Measurements from ENCODE around the gene FARS2.

FARS2 gene

DNA sequence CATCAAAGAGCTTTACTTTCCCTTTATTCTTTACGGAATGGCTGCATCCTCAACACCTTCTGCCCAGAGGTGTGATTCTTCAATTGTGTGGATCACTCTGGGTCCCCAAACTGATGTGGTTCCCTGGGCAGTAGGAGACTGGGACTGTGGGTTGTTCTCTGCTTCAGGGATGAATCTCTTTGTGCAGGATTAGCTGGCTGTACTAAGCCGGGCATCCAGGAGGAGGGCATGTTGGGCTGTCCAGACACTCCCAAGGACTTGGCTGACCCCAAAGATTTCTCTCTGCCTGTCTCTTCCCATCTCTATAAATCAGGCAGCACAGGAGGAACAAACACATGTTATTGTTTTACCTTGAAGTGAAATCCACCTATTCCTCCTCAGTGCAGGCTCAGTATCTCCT lies 15.3 kb downstream of the FARS2 start:
- no peak overlapping the region for H3K4me3 ChIP-seq (ENCODE audit: low read depth, low read length)
- TF ChIP-seq, protein P1, sequence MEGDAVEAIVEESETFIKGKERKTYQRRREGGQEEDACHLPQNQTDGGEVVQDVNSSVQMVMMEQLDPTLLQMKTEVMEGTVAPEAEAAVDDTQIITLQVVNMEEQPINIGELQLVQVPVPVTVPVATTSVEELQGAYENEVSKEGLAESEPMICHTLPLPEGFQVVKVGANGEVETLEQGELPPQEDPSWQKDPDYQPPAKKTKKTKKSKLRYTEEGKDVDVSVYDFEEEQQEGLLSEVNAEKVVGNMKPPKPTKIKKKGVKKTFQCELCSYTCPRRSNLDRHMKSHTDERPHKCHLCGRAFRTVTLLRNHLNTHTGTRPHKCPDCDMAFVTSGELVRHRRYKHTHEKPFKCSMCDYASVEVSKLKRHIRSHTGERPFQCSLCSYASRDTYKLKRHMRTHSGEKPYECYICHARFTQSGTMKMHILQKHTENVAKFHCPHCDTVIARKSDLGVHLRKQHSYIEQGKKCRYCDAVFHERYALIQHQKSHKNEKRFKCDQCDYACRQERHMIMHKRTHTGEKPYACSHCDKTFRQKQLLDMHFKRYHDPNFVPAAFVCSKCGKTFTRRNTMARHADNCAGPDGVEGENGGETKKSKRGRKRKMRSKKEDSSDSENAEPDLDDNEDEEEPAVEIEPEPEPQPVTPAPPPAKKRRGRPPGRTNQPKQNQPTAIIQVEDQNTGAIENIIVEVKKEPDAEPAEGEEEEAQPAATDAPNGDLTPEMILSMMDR (IDR thresholded peaks at IDR 0.05; ENCODE audit: low read depth, low read length): no peak

GRCh38 chr6:5277589-5277988 lies 16.3 kb downstream of the FARS2 start:
- no peak overlapping the region for H3K4me3 ChIP-seq (ENCODE audit: low read depth, low read length)
- TF ChIP-seq, protein P1 (IDR thresholded peaks at IDR 0.05; ENCODE audit: low read depth, low read length): no peak

DNA sequence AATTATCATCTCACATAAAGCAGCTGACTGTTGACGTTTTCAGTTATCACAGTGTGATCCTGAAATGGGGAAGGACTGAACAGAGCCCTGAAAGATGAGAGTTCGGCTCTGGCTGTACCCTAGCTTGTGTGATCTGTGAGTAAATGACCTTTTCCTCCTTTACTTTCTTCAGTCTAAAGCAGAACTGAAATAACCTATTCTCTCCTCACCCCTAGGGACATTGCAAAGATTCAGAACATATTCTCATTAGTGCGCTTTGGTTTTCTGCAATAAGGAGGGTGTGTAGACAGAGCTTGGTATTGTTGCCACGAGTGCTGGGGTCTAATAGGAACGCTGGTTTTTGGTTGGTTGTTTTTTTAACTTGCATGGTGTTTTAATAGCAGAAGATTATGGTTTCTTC lies 16.7 kb downstream of the FARS2 start:
- no peak overlapping the region for H3K4me3 ChIP-seq (ENCODE audit: low read depth, low read length)

DNA sequence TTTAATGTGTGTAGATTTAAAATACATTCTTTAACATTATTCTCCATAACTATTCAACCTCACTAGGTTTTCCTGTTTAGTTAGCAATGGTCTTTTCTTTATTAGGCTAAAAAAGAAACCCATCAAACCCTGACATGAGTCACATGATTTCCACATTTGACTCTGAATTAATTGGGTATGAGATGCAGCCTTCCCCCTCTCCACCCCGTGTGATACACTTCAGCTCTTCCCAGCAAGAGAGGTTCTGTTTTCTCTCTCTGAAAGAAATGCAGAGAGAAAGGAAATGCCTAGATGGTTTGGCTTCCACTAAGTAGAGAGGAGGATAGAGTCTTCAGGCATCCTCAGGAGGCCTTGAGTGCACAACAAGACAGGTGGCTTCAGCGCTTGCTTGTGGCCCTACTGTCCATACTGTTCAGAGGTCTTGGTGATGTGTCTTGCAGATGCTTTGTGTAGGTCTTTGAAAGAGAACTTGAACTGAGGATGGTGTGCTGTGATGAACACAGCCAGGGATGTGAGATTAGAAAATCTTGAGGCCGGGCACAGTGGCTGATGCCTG lies 17.3 kb downstream of the FARS2 start:
- TF ChIP-seq, protein P1 (IDR thresholded peaks at IDR 0.05; ENCODE audit: low read depth, low read length): no peak

More for the DNA sequence above, 16.7 kb downstream of the FARS2 start:
- TF ChIP-seq, protein P1 (IDR thresholded peaks at IDR 0.05; ENCODE audit: low read depth, low read length): no peak

DNA sequence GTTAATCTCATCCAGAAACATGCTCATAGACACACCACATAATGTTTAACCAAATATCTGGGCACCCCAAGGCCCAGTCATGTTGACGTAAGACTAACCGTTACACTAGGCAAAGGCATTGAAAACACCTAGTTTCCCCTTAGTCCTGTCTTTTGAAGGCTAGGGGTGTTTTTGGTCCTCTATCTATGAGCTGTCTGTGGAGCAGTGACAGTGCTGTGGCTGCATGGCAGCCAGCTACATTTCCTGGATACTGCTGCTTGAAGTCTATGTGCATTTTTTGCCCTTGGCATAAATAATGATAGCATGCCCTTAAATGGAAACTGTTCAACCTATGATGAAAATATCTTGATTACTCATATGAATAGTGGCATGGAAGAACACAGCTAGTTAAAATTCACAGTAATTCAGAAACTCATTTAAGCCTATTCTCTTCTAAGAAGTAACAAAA lies 18.6 kb downstream of the FARS2 start:
- TF ChIP-seq, protein P1 (IDR thresholded peaks at IDR 0.05; ENCODE audit: low read depth, low read length): no peak
- no peak overlapping the region for H3K4me3 ChIP-seq (ENCODE audit: low read depth, low read length)

More for the DNA sequence above, 17.3 kb downstream of the FARS2 start:
- H3K4me3 ChIP-seq (ENCODE audit: low read depth, low read length): no peak overlapping the region

GRCh38 chr6:5280920-5281319 lies 19.6 kb downstream of the FARS2 start:
- H3K4me3 ChIP-seq (ENCODE audit: low read depth, low read length): no peak overlapping the region
- TF ChIP-seq, protein P1 (IDR thresholded peaks at IDR 0.05; ENCODE audit: low read depth, low read length): no peak

- H3K4me3 ChIP-seq (ENCODE audit: low read depth, low read length): no peak overlapping the region
- TF ChIP-seq, protein P1 (IDR thresholded peaks at IDR 0.05; ENCODE audit: low read depth, low read length): no peak
Observed at GRCh38 chr6:5282191-5282623, 20.9 kb downstream of the FARS2 start.

Data from WI38 (cell line).